GM12878 (cell line): ENCODE data around the gene ATRN. TPM values are rescaled to one million over a fixed set of nuclear protein-coding genes. Genes with fewer than 3 reads are reported as not detected.

Experiments
- ATAC-seq: fragments of 200-7000 bp; cut with Tn5 transposase; 3 replicates; pipeline ENCODE4 v1.9.1; 2020; ENCODE audit warnings: mild to moderate bottlenecking, moderate library complexity
- BruUV-seq: library from RNA; stranded (reverse); fragments of 400-500 nt; replicated peaks from 2 replicates; lab custom pipeline; 2021; lab: Mats Ljungman, UMichigan
- CTCF ChIA-PET: fragments of 300-600 bp; sonication (Branson Sonifier 250); formaldehyde crosslinking; extraction: SDS; loops from one replicate; lab custom pipeline; 2021; ENCODE audit warnings: inconsistent platforms; lab: Yijun Ruan, JAX
- POLR2A ChIA-PET: fragments of 350-600 bp; formaldehyde crosslinking; extraction: SDS; loops from one replicate; lab custom pipeline; 2021; ENCODE audit warnings: inconsistent platforms; lab: Charles Lee
- RAD21 ChIA-PET: fragments of 300-600 bp; sonication (Branson Sonifier 250); formaldehyde crosslinking; loops from one replicate; lab custom pipeline; 2023; ENCODE audit warnings: antibody characterized with exemption; ENCODE audit not compliant: unreplicated experiment; lab: Charles Lee
- SMC1A ChIA-PET: fragments of 300-600 bp; sonication (Branson Sonifier 250); formaldehyde crosslinking; loops from one replicate; lab custom pipeline; 2023; ENCODE audit not compliant: unreplicated experiment, uncharacterized antibody; lab: Charles Lee
- DNase-seq: peaks from one replicate; pipeline ENCODE4 v3.0.0-alpha.2; 2011; ENCODE audit warnings: low read depth, low spot score
- FAIRE-seq: peaks from 3 replicates; lab custom pipeline; 2011; peaks lifted over from hg19 to GRCh38; lab: Jason Lieb, UNC
- H2AFZ ChIP-seq: 2 replicates; pipeline ENCODE4 v1.6.0; 2011; ENCODE audit warnings: low read depth, low read length, control low read depth; ENCODE audit not compliant: control insufficient read depth
- H3K27ac ChIP-seq: 2 replicates; pipeline ENCODE4 v1.5.1; 2011; ENCODE audit warnings: control low read depth; ENCODE audit not compliant: control insufficient read depth, insufficient read depth
- H3K27me3 ChIP-seq, 2 experiments: replicated peaks in 1 of 2; 2 replicates each; pipeline versions ENCODE4 v1.6.0 to v1.6.1; 2011; ENCODE audit warnings: low read length in 1 of 2; ENCODE audit not compliant: control insufficient read depth in 2 of 2, insufficient read depth in 2 of 2
- H3K36me3 ChIP-seq, 2 experiments: 2 replicates each; pipeline ENCODE4 v1.5.1; 2011; ENCODE audit warnings: low read length in 1 of 2; ENCODE audit not compliant: control insufficient read depth in 2 of 2, insufficient read depth in 2 of 2
- H3K4me1 ChIP-seq: 2 replicates; pipeline ENCODE4 v1.6.1; 2011; ENCODE audit warnings: mild to moderate bottlenecking, low read length, moderate library complexity, mixed read lengths; ENCODE audit not compliant: control insufficient read depth, insufficient read depth
- H3K4me2 ChIP-seq: 2 replicates; pipeline ENCODE4 v1.6.0; 2011; ENCODE audit warnings: control low read depth; ENCODE audit not compliant: control insufficient read depth, insufficient read depth
- H3K4me3 ChIP-seq: fragments of 200-600 bp; sonication (generic); 2 replicates; pipeline ENCODE4 v1.5.1; 2016
- H3K79me2 ChIP-seq: 2 replicates; pipeline ENCODE4 v1.6.0; 2011; ENCODE audit warnings: low read length; ENCODE audit not compliant: control insufficient read depth, insufficient read depth
- H3K9ac ChIP-seq: 2 replicates; pipeline ENCODE4 v1.8.0; 2011; ENCODE audit warnings: low read length, control low read depth, mixed read lengths; ENCODE audit not compliant: control insufficient read depth, insufficient read depth
- H3K9me3 ChIP-seq: replicated peaks from 3 replicates; pipeline ENCODE4 v1.5.1; 2011; ENCODE audit warnings: mild to moderate bottlenecking, low read length; ENCODE audit not compliant: control insufficient read depth, insufficient read depth
- H4K20me1 ChIP-seq: 2 replicates; pipeline ENCODE4 v1.6.0; 2011; ENCODE audit not compliant: control insufficient read depth, insufficient read depth
- BACH1 ChIP-seq: fragments of 450-650 bp; IDR thresholded peaks from 2 replicates; pipeline ENCODE4 v1.6.1; 2017; ENCODE audit warnings: mild to moderate bottlenecking, borderline replicate concordance
- CHD1 ChIP-seq: IDR thresholded peaks from 2 replicates; pipeline ENCODE4 v1.6.1; 2012; ENCODE audit warnings: low read depth, low read length, improper control_type of control experiment
- GABPA ChIP-seq: IDR thresholded peaks from 2 replicates; pipeline ENCODE4 v1.6.1; 2014; ENCODE audit warnings: antibody characterized with exemption, low read depth, mild to moderate bottlenecking, inconsistent platforms
- NFIC ChIP-seq: IDR thresholded peaks from 2 replicates; pipeline ENCODE4 v1.6.1; 2012; ENCODE audit warnings: low read depth, mild to moderate bottlenecking, inconsistent platforms, low read length, moderate library complexity
- NR2C2 ChIP-seq: IDR thresholded peaks from 2 replicates; pipeline ENCODE4 v1.6.1; 2011; ENCODE audit warnings: borderline replicate concordance, low read depth; ENCODE audit not compliant: control insufficient read depth, insufficient read length
- WGBS: methylation state at CpG from one replicate; pipeline ENCODE4 v1.1.6; 2016; ENCODE audit warnings: low lambda C conversion rate; ENCODE audit not compliant: insufficient replicate concordance, insufficient coverage; ENCODE audit errors: missing lambda C conversion rate; 5-methylcytosine and 5-hydroxymethylcytosine counted together
- in situ Hi-C: fragments of 300-500 bp; cut with MboI; formaldehyde crosslinking; loops from 9 replicates; pipeline ENCODE4 v1.14.3; 2018; ENCODE audit warnings: mixed read lengths
- intact Hi-C: fragments of 100-400 bp; cut with micrococcal nuclease; formaldehyde crosslinking; loops from one replicate; pipeline ENCODE4 v1.14.2; 2022; ENCODE audit not compliant: unreplicated experiment
- polyA plus RNA-seq, 11 experiments: library from polyadenylated mRNA; depleted of rRNA in 4 of 11; unstranded in 6 of 11; stranded (reverse) in 5 of 11; fragments of >200 nt; fragmentation: Nextera tagmentation in 4 of 11; fragmentation: Illumina TruSeq in 1 of 11; extraction: Ambion mirVana in 4 of 11; extraction: Trizol in 1 of 11; gene quantifications; 1 replicate in 1 of 11; 2 replicates in 10 of 11; pipeline versions ENCODE4 v1.2.1 to v1.2.3, GENCODE V29; 2011 to 2016; ENCODE audit warnings: inconsistent platforms in 2 of 11, missing spikeins in 2 of 11, low read depth in 1 of 11
- total RNA-seq, 4 experiments: library from RNA; depleted of rRNA in 3 of 4; stranded (reverse); fragments of >200 nt in 3 of 4; fragmentation: Illumina TruSeq in 1 of 4; extraction: Trizol in 1 of 4; gene quantifications; 2 replicates each; pipeline versions ENCODE4 v1.2.1 to v1.2.3, GENCODE V29; 2013 to 2021
- TF ChIP-seq, protein P1 (sequence below): fragments of 450-650 bp; IDR thresholded peaks from 2 replicates; pipeline ENCODE4 v1.6.1; 2018; ENCODE audit warnings: mild to moderate bottlenecking, low read depth, moderate library complexity; ENCODE audit not compliant: partially characterized antibody

The ATRN gene
- total and polyA plus RNA-seq, 10 of the 15 experiments (the other 5 are each of a cell fraction or from before 2014, with no cell fraction given): 0.71 to 11.6 (median 6.9) TPM

- intact Hi-C loops (no loop called here), in situ Hi-C loops (no loop called here)
- H4K20me1 ChIP-seq: no peaks in the 10 kb centered on the region
- ATAC-seq (no peak), FAIRE-seq (no peak), DNase-seq (no peak)
- ChIA-PET SMC1A (interaction anchor here (0.7 kb wide), 1 partner anchor 72 kb away, joined by 4 read pairs; no protein-coding TSS in a partner anchor), RAD21 (no interaction called here), CTCF (no interaction called here), POLR2A (no interaction called here)
- no peak overlapping the region for H3K4me3 ChIP-seq
- no peaks in the 10 kb centered on the region for H3K79me2 ChIP-seq
- BruUV-seq: no TSS peak
- H3K4me1 ChIP-seq: no peaks in the 10 kb centered on the region
- H3K27ac ChIP-seq: no peak overlapping the region
- peaks cover 4 to 13% of the 10 kb centered on the region in 2 experiments; a peak in 3 of 4 replicates for H3K36me3 ChIP-seq
- no peak overlapping the region for H3K4me2 ChIP-seq
- no peak overlapping the region for H3K9ac ChIP-seq
- no peak overlapping the region for H2AFZ ChIP-seq
- TF ChIP-seq CHD1 (no peak), NR2C2 (no peak), BACH1 (no peak), GABPA (no peak), NFIC (no peak)
- no peaks in the 10 kb centered on the region for H3K27me3 ChIP-seq
- WGBS: 97% methylated on average over 3 of the region's 3 CpGs
- no peaks in the 10 kb centered on the region for H3K9me3 ChIP-seq
Observed at GRCh38 chr20:3580412-3580811, 109.6 kb downstream of the ATRN start.

DNA sequence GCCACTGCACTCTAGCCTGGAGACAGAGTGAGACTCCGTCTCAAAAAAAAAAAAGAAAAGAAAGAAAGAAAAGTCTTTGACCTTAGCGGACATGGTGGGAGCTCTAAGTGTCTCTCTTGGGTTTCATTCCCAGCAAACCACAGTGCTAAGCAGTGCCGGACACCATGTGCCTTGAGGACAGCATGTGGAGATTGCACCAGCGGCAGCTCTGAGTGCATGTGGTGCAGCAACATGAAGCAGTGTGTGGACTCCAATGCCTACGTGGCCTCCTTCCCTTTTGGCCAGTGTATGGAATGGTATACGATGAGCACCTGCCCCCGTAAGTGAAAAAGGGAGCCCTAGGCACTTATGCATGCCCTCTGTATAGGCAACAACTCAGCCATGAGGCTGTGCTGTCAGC lies 112.9 kb downstream of the ATRN start:
- BruUV-seq: no TSS peak
- intact Hi-C loops: no loop called here

More for the DNA sequence above, 112.9 kb downstream of the ATRN start:
- H2AFZ ChIP-seq: no peak overlapping the region
- H3K4me2 ChIP-seq: no peak overlapping the region
- RAD21 ChIA-PET: no interaction called here
- in situ Hi-C loops: no loop called here
- H3K4me3 ChIP-seq: no peak overlapping the region
- H4K20me1 ChIP-seq: no peaks in the 10 kb centered on the region
- POLR2A ChIA-PET: no interaction called here
- no peak overlapping the region for H3K27ac ChIP-seq
- ATAC-seq: no peak
- no peaks in the 10 kb centered on the region for H3K4me1 ChIP-seq
- DNase-seq: no peak
- no peaks in the 10 kb centered on the region for H3K9me3 ChIP-seq
- FAIRE-seq: no peak
- CTCF ChIA-PET: no interaction called here
- H3K27me3 ChIP-seq: no peaks in the 10 kb centered on the region
- peaks cover 4 to 10% of the 10 kb centered on the region in 2 experiments; a peak in 3 of 4 replicates for H3K36me3 ChIP-seq
- 86% methylated on average over 7 of the region's 7 CpGs for WGBS
- H3K79me2 ChIP-seq: no peaks in the 10 kb centered on the region
- TF ChIP-seq, protein P1, sequence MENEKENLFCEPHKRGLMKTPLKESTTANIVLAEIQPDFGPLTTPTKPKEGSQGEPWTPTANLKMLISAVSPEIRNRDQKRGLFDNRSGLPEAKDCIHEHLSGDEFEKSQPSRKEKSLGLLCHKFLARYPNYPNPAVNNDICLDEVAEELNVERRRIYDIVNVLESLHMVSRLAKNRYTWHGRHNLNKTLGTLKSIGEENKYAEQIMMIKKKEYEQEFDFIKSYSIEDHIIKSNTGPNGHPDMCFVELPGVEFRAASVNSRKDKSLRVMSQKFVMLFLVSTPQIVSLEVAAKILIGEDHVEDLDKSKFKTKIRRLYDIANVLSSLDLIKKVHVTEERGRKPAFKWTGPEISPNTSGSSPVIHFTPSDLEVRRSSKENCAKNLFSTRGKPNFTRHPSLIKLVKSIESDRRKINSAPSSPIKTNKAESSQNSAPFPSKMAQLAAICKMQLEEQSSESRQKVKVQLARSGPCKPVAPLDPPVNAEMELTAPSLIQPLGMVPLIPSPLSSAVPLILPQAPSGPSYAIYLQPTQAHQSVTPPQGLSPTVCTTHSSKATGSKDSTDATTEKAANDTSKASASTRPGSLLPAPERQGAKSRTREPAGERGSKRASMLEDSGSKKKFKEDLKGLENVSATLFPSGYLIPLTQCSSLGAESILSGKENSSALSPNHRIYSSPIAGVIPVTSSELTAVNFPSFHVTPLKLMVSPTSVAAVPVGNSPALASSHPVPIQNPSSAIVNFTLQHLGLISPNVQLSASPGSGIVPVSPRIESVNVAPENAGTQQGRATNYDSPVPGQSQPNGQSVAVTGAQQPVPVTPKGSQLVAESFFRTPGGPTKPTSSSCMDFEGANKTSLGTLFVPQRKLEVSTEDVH: no peak
- SMC1A ChIA-PET: no interaction called here
- H3K9ac ChIP-seq: no peak overlapping the region
